NCI-H128 (cell line): ENCODE results near the gene PDGFD.

Experiments
- DNase-seq: peaks from one replicate; lab custom pipeline; 2025; ENCODE audit not compliant: unreplicated experiment; lab: John Stamatoyannopoulos, UW

The PDGFD gene

GRCh38 chr11:104146421-104146820 lies 17.5 kb downstream of the PDGFD start:
- DNase-seq: no peak

- no peak for DNase-seq
Measured at GRCh38 chr11:104145062-104145461, 18.9 kb downstream of the PDGFD start.

GRCh38 chr11:104142698-104143097 lies 21.2 kb downstream of the PDGFD start:
- no peak for DNase-seq

- DNase-seq: no peak
Measured at GRCh38 chr11:104136861-104137260, 27.1 kb downstream of the PDGFD start.

GRCh38 chr11:104134745-104135144 lies 29.2 kb downstream of the PDGFD start:
- no peak for DNase-seq

GRCh38 chr11:104130161-104130560 lies 33.8 kb downstream of the PDGFD start:
- DNase-seq: no peak

- DNase-seq: no peak
Measured at GRCh38 chr11:104129145-104129544, 34.8 kb downstream of the PDGFD start.

GRCh38 chr11:104127828-104128227 lies 36.1 kb downstream of the PDGFD start:
- no peak for DNase-seq

- DNase-seq: no peak
Measured at GRCh38 chr11:104126464-104126863, 37.5 kb downstream of the PDGFD start.

- no peak for DNase-seq
Measured at GRCh38 chr11:104124979-104125378, 39.0 kb downstream of the PDGFD start.

GRCh38 chr11:104122836-104123235 lies 41.1 kb downstream of the PDGFD start:
- DNase-seq: no peak

GRCh38 chr11:104122011-104122635 lies 41.8 kb downstream of the PDGFD start:
- DNase-seq: no peak

GRCh38 chr11:104120493-104121137 lies 43.3 kb downstream of the PDGFD start:
- DNase-seq: no peak

GRCh38 chr11:104118105-104118744 lies 45.7 kb downstream of the PDGFD start:
- DNase-seq: no peak

- DNase-seq: no peak
Measured at GRCh38 chr11:104113541-104113940, 50.4 kb downstream of the PDGFD start.

GRCh38 chr11:104106136-104106754 lies 57.7 kb downstream of the PDGFD start:
- no peak for DNase-seq

- no peak for DNase-seq
Measured at GRCh38 chr11:104105155-104105554, 58.8 kb downstream of the PDGFD start.

- DNase-seq: no peak
Measured at GRCh38 chr11:104104664-104105063, 59.3 kb downstream of the PDGFD start.

GRCh38 chr11:104104201-104104600 lies 59.7 kb downstream of the PDGFD start:
- no peak for DNase-seq

GRCh38 chr11:104098555-104098954 lies 65.4 kb downstream of the PDGFD start:
- DNase-seq: no peak

- DNase-seq: no peak
Measured at GRCh38 chr11:104098132-104098531, 65.8 kb downstream of the PDGFD start.

- DNase-seq: no peak
Measured at GRCh38 chr11:104096900-104097299, 67.0 kb downstream of the PDGFD start.
